Endothelial cell of umbilical vein (primary cell): ENCODE measurements around the gene CCDC167. TPM values are rescaled to one million over a fixed set of nuclear protein-coding genes. Genes with fewer than 3 reads are reported as not detected.

Source experiments
- BruUV-seq: library from RNA; stranded (reverse); fragments of 400-500 nt; replicated peaks from 2 replicates; lab custom pipeline; 2021; lab: Mats Ljungman, UMichigan
- CTCF ChIA-PET: fragments of 300-600, 350-600 bp; sonication (Branson Sonifier 250); formaldehyde crosslinking; loops from one replicate; lab custom pipeline; 2021; ENCODE audit warnings: antibody characterized with exemption, inconsistent platforms; lab: Charles Lee
- POLR2A ChIA-PET: fragments of 300-600, 350-600 bp; sonication (Branson Sonifier 250); formaldehyde crosslinking; loops from one replicate; lab custom pipeline; 2021; ENCODE audit warnings: antibody characterized with exemption, inconsistent platforms; lab: Charles Lee
- DNase-seq: peaks from one replicate; pipeline ENCODE4 v3.0.0-alpha.2; 2011; ENCODE audit warnings: low read depth, low spot score
- FAIRE-seq: peaks from 2 replicates; lab custom pipeline; 2011; peaks lifted over from hg19 to GRCh38; lab: Jason Lieb, UNC
- H2AFZ ChIP-seq: 2 replicates; pipeline ENCODE4 v1.6.0; 2012; ENCODE audit warnings: low read depth, low read length, control low read depth, inconsistent platforms
- H3K27ac ChIP-seq: 2 replicates; pipeline ENCODE4 v1.5.1; 2011; ENCODE audit warnings: low read depth, mild to moderate bottlenecking, control low read depth, low read length, moderate library complexity; ENCODE audit not compliant: insufficient read depth
- H3K27me3 ChIP-seq, 2 experiments: 2 replicates each; pipeline versions ENCODE4 v1.6.0 to v1.6.1; 2011; ENCODE audit warnings: low read length in 2 of 2, mixed read lengths in 1 of 2; ENCODE audit not compliant: control insufficient read depth in 2 of 2, insufficient read depth in 2 of 2
- H3K36me3 ChIP-seq, 2 experiments: 2 replicates in 1 of 2; 3 replicates in 1 of 2; pipeline ENCODE4 v1.5.1; 2011; ENCODE audit warnings: low read length in 2 of 2, mild to moderate bottlenecking in 1 of 2, moderate library complexity in 1 of 2; ENCODE audit not compliant: control insufficient read depth in 2 of 2, insufficient read depth in 2 of 2; ENCODE audit errors: extremely low read depth in 1 of 2
- H3K4me1 ChIP-seq: 3 replicates; pipeline ENCODE4 v1.5.1; 2011; ENCODE audit warnings: mild to moderate bottlenecking, low read length; ENCODE audit not compliant: control insufficient read depth, insufficient read depth; ENCODE audit errors: extremely low read depth
- H3K4me2 ChIP-seq: 2 replicates; pipeline ENCODE4 v1.6.1; 2011; ENCODE audit warnings: low read length, control low read depth, mixed read lengths; ENCODE audit not compliant: insufficient read depth
- H3K4me3 ChIP-seq, 3 experiments: fragments of 200-600 bp in 1 of 3; sonication (generic), shearing (Covaris generic) in 1 of 3; replicated peaks in 1 of 3; 2 replicates each; pipeline ENCODE4 v1.5.1; 2011 to 2016; ENCODE audit warnings: control low read depth in 3 of 3, low read length in 3 of 3, mild to moderate bottlenecking in 2 of 3, inconsistent platforms in 1 of 3, low read depth in 1 of 3, moderate library complexity in 1 of 3; ENCODE audit not compliant: insufficient read depth in 1 of 3
- H3K79me2 ChIP-seq: 2 replicates; pipeline ENCODE4 v1.6.0; 2012; ENCODE audit warnings: low read length, inconsistent platforms; ENCODE audit not compliant: control insufficient read depth, insufficient read depth
- H3K9ac ChIP-seq: replicated peaks from 2 replicates; pipeline ENCODE3; 2011; ENCODE audit warnings: low read length, control low read depth; ENCODE audit not compliant: insufficient read depth; ENCODE audit errors: extremely low read depth
- H3K9me1 ChIP-seq: replicated peaks from 3 replicates; pipeline ENCODE4 v1.6.0; 2011; ENCODE audit warnings: mild to moderate bottlenecking, low read length; ENCODE audit not compliant: control insufficient read depth, insufficient read depth; ENCODE audit errors: extremely low read depth
- H3K9me3 ChIP-seq: replicated peaks from 2 replicates; pipeline ENCODE4 v1.5.1; 2012; ENCODE audit warnings: low read length, inconsistent platforms; ENCODE audit not compliant: control insufficient read depth, insufficient read depth
- H4K20me1 ChIP-seq: replicated peaks from 2 replicates; pipeline ENCODE3; 2011; ENCODE audit warnings: mild to moderate bottlenecking, low read length; ENCODE audit not compliant: control insufficient read depth, insufficient read depth; ENCODE audit errors: extremely low read depth
- EZH2 ChIP-seq: IDR thresholded peaks from 2 replicates; pipeline ENCODE4 v1.6.1; 2012; ENCODE audit warnings: borderline replicate concordance, low read depth, mild to moderate bottlenecking, moderate library complexity, low read length, inconsistent platforms; ENCODE audit not compliant: severe bottlenecking
- FOS ChIP-seq: IDR thresholded peaks from 2 replicates; pipeline ENCODE4 v1.6.1; 2011; ENCODE audit warnings: mild to moderate bottlenecking, low read length, moderate library complexity, borderline replicate concordance; ENCODE audit not compliant: insufficient read depth
- GATA2 ChIP-seq: IDR thresholded peaks from 2 replicates; pipeline ENCODE4 v1.7.0; 2011; ENCODE audit warnings: low read depth, mild to moderate bottlenecking, moderate library complexity, mixed read lengths, low read length; ENCODE audit not compliant: insufficient read length, insufficient read depth
- JUN ChIP-seq: IDR thresholded peaks from 2 replicates; pipeline ENCODE4 v1.6.1; 2011; ENCODE audit warnings: borderline replicate concordance, low read depth; ENCODE audit not compliant: insufficient read length, insufficient read depth
- MAX ChIP-seq: IDR thresholded peaks from 2 replicates; pipeline ENCODE4 v1.6.1; 2011; ENCODE audit not compliant: insufficient read depth, insufficient read length
- MYC ChIP-seq: IDR thresholded peaks from one replicate; pipeline ENCODE4 v1.6.1; 2011; ENCODE audit warnings: mild to moderate bottlenecking, low read depth, low read length
- POLR2A ChIP-seq: IDR thresholded peaks from 2 replicates; pipeline ENCODE4 v1.6.1; 2012; ENCODE audit warnings: low read depth, mild to moderate bottlenecking, control low read depth, low read length
- POLR2AphosphoS5 ChIP-seq: IDR thresholded peaks from 2 replicates; pipeline ENCODE4 v1.6.1; 2012; ENCODE audit warnings: low read depth, mild to moderate bottlenecking, control low read depth, low read length, moderate library complexity; ENCODE audit not compliant: insufficient read depth
- dilution Hi-C: fragments of 300-500 bp; cut with MboI; formaldehyde crosslinking; loops from one replicate; pipeline ENCODE4 v1.15.0; 2019; ENCODE audit warnings: low sequenced_read_pairs; ENCODE audit not compliant: extremely low pct_ligation_motif_present
- intact Hi-C: fragments of 100-400 bp; cut with micrococcal nuclease; formaldehyde crosslinking; loops from one replicate; pipeline ENCODE4 v1.10.0; 2022
- polyA plus RNA-seq, 4 experiments: library from polyadenylated mRNA; depleted of rRNA in 3 of 4; stranded (reverse) in 3 of 4; unstranded in 1 of 4; fragments of >200 nt; gene quantifications; 2 replicates each; pipeline versions ENCODE4 v1.2.1 to v1.2.3, GENCODE V29; 2011 to 2012; ENCODE audit warnings: missing spikeins in 1 of 4
- total RNA-seq: library from RNA; stranded (reverse); gene quantifications from 2 replicates; pipeline ENCODE4 v1.2.3, GENCODE V29; 2021
- TF ChIP-seq, protein P1 (sequence below), 2 donors: IDR thresholded peaks; 1 replicate in 1 of 2; 2 replicates in 1 of 2; pipeline ENCODE4 v1.5.1; 2011; ENCODE audit warnings: low read length in 2 of 2, mild to moderate bottlenecking in 2 of 2, moderate library complexity in 2 of 2, control low read depth in 1 of 2, inconsistent platforms in 1 of 2, low read depth in 1 of 2; ENCODE audit not compliant: insufficient read depth in 1 of 2; ENCODE audit errors: extremely low read depth in 1 of 2

CCDC167 gene
- total and polyA plus RNA-seq, 2 donors (not counting 3 experiments of a cell fraction or from before 2014, with no cell fraction given) = 46.6 to 105 TPM

- BruUV-seq = no TSS peak
- FAIRE-seq = no peak
- H3K9me3 ChIP-seq = no peaks in the 10 kb centered on the region
- H3K79me2 ChIP-seq = no peaks in the 10 kb centered on the region
- peaks cover 23% of the 10 kb centered on the region for H3K4me1 ChIP-seq
- TF ChIP-seq MAX (no peak), GATA2 (no peak), POLR2A (no peak), POLR2AphosphoS5 (no peak), FOS (no peak), JUN (no peak), MYC (no peak), EZH2 (no peak)
- TF ChIP-seq, protein P1, sequence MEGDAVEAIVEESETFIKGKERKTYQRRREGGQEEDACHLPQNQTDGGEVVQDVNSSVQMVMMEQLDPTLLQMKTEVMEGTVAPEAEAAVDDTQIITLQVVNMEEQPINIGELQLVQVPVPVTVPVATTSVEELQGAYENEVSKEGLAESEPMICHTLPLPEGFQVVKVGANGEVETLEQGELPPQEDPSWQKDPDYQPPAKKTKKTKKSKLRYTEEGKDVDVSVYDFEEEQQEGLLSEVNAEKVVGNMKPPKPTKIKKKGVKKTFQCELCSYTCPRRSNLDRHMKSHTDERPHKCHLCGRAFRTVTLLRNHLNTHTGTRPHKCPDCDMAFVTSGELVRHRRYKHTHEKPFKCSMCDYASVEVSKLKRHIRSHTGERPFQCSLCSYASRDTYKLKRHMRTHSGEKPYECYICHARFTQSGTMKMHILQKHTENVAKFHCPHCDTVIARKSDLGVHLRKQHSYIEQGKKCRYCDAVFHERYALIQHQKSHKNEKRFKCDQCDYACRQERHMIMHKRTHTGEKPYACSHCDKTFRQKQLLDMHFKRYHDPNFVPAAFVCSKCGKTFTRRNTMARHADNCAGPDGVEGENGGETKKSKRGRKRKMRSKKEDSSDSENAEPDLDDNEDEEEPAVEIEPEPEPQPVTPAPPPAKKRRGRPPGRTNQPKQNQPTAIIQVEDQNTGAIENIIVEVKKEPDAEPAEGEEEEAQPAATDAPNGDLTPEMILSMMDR (IDR thresholded peaks at IDR 0.05; ENCODE audit: extremely low read depth in 1 of 2, insufficient read depth in 1 of 2, low read depth in 1 of 2, low read length in 2 of 2) = no peak
- POLR2A ChIA-PET = no interaction called here
- no peaks in the 10 kb centered on the region for H4K20me1 ChIP-seq
- H3K9ac ChIP-seq = no peak overlapping the region
- CTCF ChIA-PET = no interaction called here
- no peak overlapping the region for H2AFZ ChIP-seq
- no peaks in the 10 kb centered on the region for H3K9me1 ChIP-seq
- no peak for DNase-seq
- no peak overlapping the region for H3K4me3 ChIP-seq
- dilution Hi-C loops (no loop called here), intact Hi-C loops (no loop called here)
- H3K4me2 ChIP-seq = no peak overlapping the region
- H3K27ac ChIP-seq = no peak overlapping the region
- no peaks in the 10 kb centered on the region for H3K36me3 ChIP-seq
- H3K27me3 ChIP-seq = no peaks in the 10 kb centered on the region
These were observed 21.2 kb upstream of the CCDC167 start for GRCh38 chr6:37520926-37521325.
